Esophagus muscularis mucosa (tissue), 3 donors: Measurements from ENCODE around the gene C1orf167.
"Not testable (repeated sequence)": the region's sequence is repeated elsewhere in the genome, so short reads cannot be mapped to it uniquely, and the experiment has no call there.

Experiments used
- CTCF ChIP-seq, 3 experiments: fragments of 200-600 bp in 2 of 3; fragments of 450-650 bp in 1 of 3; sonication (generic) in 2 of 3; IDR thresholded peaks; one replicate each; pipeline ENCODE4 v1.5.1; 2017 to 2019; ENCODE audit warnings: antibody characterized with exemption in 3 of 3, mild to moderate bottlenecking in 2 of 3, moderate library complexity in 1 of 3
- POLR2A ChIP-seq: fragments of 450-650 bp; IDR thresholded peaks from one replicate; pipeline ENCODE4 v1.6.1; 2017; ENCODE audit warnings: antibody characterized with exemption, moderate library complexity, mild to moderate bottlenecking, low read depth
- POLR2AphosphoS5 ChIP-seq, 2 donors: sonication (generic); formaldehyde crosslinking; IDR thresholded peaks; one replicate each; pipeline ENCODE4 v1.6.1; 2017; ENCODE audit warnings: antibody characterized with exemption in 2 of 2

GRCh38 chr1:11803924-11804665 is 42.1 kb downstream of the C1orf167 start:
- TF ChIP-seq CTCF (IDR thresholded peaks at IDR 0.05); POLR2A; POLR2AphosphoS5 (IDR thresholded peaks at IDR 0.05): not testable (repeated sequence)
